GM19239 (cell line): ENCODE measurements around the gene CDX2.

ENCODE experiments used
- DNase-seq: peaks from one replicate; pipeline ENCODE4 v3.0.0; 2011; ENCODE audit warnings: low spot score; ENCODE audit not compliant: insufficient read length
- FAIRE-seq: peaks from 2 replicates; lab custom pipeline; 2011; peaks lifted over from hg19 to GRCh38; lab: Jason Lieb, UNC

The CDX2 gene

DNA sequence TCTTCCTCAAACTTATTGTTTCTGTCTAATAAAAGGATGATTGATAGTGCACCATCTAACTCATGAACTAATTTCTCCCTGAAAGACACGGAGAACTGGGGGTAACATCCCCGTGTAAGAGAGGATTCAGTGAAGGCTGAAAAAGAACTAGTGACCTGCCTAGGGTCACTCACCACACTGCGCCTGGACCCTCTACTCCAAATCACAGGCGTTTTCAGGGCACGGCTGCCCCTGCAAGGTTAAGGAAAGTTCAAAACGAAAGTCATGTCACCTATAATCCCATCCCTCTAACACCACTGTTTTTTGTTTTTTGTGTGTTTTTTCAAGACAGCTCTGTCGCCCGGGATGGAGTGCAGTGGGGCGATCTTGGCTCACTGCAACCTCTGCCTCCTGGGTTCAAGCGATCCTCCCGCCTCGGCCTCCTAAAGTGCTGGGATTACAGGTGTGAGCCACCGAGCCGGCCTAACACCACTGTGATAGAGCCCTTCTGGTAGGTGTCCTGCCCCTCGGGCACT, 10.7 kb upstream of the CDX2 start:
- DNase-seq (no peak), FAIRE-seq (no peak)

- FAIRE-seq: no peak
Observed at GRCh38 chr13:27979001-27979643, 10.0 kb upstream of the CDX2 start.

DNA sequence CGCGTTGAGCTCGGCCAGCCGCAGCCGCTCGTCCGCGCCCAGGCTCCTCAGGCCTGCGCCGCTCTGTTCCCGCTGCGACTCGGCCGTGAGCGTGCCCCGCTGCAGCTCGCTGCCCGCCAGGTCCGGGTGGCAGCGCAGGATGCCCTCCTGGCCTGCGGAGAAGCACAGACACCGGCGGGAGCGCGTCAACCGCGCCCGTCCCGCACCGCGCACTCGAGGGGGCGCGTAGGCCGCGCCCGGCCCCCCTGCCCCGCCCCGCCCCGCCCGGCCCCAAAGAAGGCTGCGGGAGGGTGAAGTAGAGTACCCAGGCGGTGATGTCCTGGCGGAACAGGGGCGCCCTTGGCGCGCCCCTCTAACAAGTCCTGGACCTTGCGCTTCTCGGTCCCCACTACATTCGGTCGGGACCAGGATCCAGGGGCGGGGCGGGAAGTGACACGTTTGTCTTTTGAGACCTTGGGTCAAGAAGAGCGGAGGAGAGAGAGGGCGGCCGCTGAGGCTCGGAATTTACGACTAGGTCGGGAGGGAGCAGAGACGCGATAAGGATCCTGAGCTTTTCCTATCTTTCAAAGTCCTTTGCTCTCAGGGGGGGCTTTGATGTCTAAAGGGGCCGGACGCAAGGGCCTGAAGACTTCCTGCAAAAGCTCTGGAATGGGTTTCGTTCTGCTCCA, 9.3 kb upstream of the CDX2 start:
- DNase-seq: no peak
- FAIRE-seq: no peak

More at GRCh38 chr13:27979001-27979643, 10.0 kb upstream of the CDX2 start:
- no peak for DNase-seq

GRCh38 chr13:27977476-27978300, 8.6 kb upstream of the CDX2 start:
- FAIRE-seq: no peak
- no peak for DNase-seq

GRCh38 chr13:27976362-27977091, 7.4 kb upstream of the CDX2 start:
- no peak for DNase-seq
- no peak for FAIRE-seq

- DNase-seq: no peak
- no peak for FAIRE-seq
Observed at GRCh38 chr13:27975564-27976361, 6.6 kb upstream of the CDX2 start.

DNA sequence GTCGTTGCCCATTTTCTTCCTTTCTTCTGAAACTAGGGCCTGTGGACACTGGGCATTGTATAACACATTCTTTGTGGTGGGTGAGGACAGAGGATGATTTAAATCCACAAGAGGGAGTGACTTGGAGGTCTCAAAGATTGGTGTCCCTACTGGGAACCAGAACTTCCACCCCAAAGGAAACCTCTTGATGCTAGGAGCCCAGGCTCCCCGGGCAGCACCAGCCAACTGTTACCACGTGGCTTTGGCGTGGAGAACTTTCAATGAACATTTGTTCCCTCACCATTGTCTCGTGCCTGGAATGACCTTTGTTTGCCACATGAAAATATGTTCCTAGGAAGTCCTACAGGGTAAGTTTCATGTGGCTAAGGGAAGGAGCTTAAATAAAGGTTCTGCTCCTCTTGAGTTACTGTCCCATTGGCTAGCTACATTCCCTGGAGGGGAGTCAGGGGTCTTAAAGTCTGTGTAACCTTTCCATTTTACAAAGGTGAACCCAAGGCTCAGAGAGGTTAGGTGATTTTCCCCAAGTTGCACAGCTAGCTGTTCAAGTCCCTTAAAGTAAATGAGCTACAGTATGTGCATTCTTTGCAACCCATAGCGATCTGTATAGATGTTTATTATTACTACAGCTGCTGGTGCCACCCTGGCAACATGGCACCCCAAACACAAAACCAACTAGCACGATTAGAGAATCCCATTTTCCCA, 5.0 kb upstream of the CDX2 start:
- FAIRE-seq (no peak), DNase-seq (no peak)

DNA sequence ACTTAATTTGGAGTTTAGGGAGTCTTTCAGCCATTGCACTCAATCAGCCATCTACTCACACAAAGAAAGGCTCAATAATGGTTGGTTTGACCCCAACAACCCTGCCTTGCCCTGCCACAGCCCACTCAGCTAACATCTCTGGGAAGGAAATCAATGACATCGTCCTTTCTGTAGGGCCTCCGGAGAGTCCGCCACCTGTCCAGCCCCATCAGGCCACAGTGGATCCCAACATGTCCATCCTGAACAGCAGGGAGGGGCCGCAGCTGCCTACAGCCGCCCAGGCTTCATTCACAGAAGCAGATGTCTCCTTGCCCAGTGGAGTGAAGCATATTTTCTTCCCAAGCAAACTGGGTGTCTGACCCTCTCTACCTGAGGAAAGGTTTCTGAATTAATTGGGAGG, 4.2 kb upstream of the CDX2 start:
- FAIRE-seq (no peak), DNase-seq (no peak)

- FAIRE-seq (no peak), DNase-seq (no peak)
Observed at GRCh38 chr13:27972478-27972820, 3.3 kb upstream of the CDX2 start.

GRCh38 chr13:27971776-27972477, 2.8 kb upstream of the CDX2 start:
- FAIRE-seq (no peak), DNase-seq (no peak)

GRCh38 chr13:27971236-27971645, 2.1 kb upstream of the CDX2 start:
- DNase-seq: no peak
- no peak for FAIRE-seq

DNA sequence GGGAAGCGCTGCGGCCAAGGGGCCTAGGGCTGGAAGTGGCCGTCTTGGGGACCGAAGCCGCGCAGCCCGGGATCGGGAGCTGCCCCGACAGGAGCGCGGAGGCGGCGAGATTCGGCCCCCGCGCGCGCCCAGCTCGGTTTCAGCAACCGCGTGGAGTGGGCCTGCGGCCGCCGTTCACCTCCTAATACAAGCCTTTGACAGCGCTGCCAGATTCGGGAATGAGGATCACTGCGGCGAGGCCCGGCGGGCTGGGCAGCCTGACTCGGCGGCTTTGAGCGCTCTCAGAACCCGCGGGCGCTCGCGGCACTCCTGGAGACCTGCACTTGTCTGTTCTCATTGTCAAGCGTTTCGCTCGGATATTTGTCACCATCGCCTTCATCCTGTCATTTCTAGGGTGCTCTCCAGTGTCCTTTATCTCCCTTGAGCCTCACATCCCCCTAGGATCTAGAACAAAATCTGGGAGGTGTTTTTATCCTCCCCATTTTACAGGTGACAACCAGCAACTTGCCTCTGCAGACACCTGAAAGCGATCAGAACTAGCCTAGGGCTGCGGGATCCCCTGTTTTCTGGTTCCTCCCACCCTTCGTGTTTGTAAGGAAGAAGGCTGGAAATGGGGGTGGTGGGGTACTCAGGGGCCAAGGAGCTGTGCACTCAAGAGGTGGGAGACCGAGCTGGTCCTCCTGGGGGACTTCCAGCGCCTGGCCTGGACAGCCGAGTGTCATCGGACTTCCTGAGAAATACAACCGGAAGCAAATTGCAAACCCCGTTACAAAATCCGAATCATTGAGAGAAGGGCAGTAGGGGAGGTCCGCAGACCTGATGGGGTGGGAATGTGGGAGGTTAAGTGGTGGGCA, 1.5 kb upstream of the CDX2 start:
- FAIRE-seq: no peak
- DNase-seq: no peak

GRCh38 chr13:27969866-27970229, 733 bp upstream of the CDX2 start:
- no peak for FAIRE-seq

DNA sequence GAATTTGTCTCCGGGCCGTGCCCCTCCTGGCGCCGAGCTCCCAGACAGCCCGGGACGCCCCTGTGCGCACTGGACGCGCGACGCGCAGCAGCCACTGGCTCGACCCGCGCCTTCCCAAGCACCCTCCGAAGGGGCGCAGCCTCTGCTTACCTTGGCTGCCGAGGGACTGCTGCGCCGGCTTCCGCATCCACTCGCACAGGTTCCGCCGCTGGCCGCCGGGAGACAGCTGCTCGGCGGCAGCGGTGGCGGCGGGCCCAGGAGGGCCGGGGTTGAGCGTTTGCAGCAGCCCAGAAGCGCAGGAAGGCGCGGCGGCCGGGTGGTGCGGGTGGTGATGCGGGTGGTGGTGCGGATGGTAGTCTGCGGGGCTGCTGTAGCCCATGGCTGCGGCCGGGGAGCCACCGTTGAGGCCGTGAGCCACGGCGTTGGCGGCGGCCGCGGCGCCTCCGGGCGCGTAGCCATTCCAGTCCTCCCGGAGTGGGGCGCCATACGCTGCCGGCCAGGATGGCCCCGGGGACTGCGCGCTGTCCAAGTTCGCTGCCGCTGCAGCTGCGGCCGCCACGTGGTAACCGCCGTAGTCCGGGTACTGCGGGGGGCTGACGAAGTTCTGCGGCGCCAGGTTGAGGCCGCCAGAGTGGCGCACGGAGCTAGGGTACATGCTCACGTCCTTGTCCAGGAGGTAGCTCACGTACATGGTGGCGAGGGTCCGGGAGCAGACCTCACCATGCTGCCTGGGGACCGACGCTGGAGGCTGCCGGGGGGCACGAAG, 616 bp downstream of the CDX2 start:
- no peak for FAIRE-seq
- DNase-seq: no peak

More at GRCh38 chr13:27969866-27970229, 733 bp upstream of the CDX2 start:
- DNase-seq: no peak

DNA sequence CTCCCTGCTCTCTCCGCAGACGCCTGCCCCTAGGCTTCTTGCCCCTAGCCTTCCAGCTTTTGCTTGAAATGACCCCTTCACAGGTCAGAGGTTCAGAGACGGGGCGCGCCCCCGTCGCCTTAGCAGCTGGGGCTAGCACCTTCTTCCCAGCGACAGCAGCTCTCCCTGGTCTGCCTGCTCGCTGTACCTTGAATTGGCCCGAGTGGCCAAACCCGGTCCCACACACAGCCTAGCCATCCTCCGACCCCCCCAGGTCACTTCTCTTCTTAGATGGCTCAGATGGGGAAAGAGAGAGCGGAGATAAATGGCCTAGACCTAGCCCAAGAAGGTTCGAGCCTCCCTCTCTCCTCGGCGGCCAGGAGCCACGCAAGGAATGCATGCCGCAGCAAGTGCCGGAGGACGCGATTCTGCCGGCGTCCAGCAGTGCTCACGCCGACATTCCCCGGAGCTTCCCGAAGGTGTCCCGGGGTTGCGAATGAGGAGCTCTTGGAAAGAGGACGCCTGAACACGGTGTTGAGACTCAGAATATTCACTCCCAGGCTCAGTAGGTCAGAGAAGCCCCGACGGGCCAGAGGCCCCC, 1.3 kb downstream of the CDX2 start:
- DNase-seq: no peak
- no peak for FAIRE-seq

DNA sequence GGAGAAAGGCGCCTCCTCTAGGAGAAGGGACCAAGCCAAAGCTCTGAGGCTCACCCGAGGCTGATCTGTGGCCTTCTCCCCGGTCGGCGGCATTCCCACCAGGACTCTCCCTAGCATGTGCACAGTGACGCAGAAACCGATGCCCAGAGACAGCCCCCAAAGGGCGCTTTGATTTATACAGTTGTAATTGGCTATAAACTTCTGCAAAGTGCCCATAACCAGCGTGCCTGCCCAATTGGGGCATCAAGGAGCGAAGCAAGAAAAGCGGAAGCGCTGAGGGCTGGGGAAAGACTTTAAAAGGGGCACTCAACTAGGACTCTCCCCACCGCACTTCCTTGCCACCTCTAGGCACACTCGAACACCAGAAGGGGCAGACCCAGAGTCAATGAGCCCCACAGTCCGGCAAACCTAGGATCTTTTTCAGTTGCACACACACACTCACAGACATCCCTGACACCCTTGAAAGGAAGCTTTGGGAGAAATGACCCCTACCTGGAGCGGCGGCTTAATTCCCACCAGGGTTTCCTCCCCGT, 1.8 kb downstream of the CDX2 start:
- no peak for FAIRE-seq
- DNase-seq: no peak
